GM23338 (cell line): Measurements from ENCODE around the gene DNAAF2.

Source experiments
- EZH2 ChIP-seq: fragments of 200-600 bp; sonication (generic); IDR thresholded peaks from one replicate; pipeline ENCODE4 v1.8.0; 2017; ENCODE audit warnings: antibody characterized with exemption, mild to moderate bottlenecking, low read depth; ENCODE audit not compliant: unreplicated experiment
- ZNF114 ChIP-seq: fragments of 250-450 bp; sonication (Bioruptor Pico); IDR thresholded peaks from 2 replicates; pipeline ENCODE4 v1.5.0; 2020; ENCODE audit warnings: mild to moderate bottlenecking, moderate library complexity
- TF ChIP-seq, protein P1 (sequence below), 2 experiments: fragments of 200-600 bp in 1 of 2; sonication (generic) in 1 of 2; conservative IDR thresholded peaks; 2 replicates each; pipeline versions ENCODE4 v1.5.1 to v1.6.1; 2016 to 2017; ENCODE audit warnings: antibody characterized with exemption in 2 of 2, low read depth in 2 of 2, mild to moderate bottlenecking in 2 of 2, moderate library complexity in 1 of 2
- TF ChIP-seq, protein P2 (sequence below): IDR thresholded peaks from 2 replicates; pipeline ENCODE4 v1.6.1; 2016; ENCODE audit warnings: antibody characterized with exemption

GRCh38 chr14:49636866-49637265 is 1.8 kb upstream of the DNAAF2 start:
- TF ChIP-seq EZH2 = no peak
- TF ChIP-seq, protein P1, sequence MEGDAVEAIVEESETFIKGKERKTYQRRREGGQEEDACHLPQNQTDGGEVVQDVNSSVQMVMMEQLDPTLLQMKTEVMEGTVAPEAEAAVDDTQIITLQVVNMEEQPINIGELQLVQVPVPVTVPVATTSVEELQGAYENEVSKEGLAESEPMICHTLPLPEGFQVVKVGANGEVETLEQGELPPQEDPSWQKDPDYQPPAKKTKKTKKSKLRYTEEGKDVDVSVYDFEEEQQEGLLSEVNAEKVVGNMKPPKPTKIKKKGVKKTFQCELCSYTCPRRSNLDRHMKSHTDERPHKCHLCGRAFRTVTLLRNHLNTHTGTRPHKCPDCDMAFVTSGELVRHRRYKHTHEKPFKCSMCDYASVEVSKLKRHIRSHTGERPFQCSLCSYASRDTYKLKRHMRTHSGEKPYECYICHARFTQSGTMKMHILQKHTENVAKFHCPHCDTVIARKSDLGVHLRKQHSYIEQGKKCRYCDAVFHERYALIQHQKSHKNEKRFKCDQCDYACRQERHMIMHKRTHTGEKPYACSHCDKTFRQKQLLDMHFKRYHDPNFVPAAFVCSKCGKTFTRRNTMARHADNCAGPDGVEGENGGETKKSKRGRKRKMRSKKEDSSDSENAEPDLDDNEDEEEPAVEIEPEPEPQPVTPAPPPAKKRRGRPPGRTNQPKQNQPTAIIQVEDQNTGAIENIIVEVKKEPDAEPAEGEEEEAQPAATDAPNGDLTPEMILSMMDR (conservative IDR thresholded peaks at IDR 0.05; ENCODE audit: low read depth in 2 of 2) = no peak
- TF ChIP-seq ZNF114 = no peak
- TF ChIP-seq, protein P2, sequence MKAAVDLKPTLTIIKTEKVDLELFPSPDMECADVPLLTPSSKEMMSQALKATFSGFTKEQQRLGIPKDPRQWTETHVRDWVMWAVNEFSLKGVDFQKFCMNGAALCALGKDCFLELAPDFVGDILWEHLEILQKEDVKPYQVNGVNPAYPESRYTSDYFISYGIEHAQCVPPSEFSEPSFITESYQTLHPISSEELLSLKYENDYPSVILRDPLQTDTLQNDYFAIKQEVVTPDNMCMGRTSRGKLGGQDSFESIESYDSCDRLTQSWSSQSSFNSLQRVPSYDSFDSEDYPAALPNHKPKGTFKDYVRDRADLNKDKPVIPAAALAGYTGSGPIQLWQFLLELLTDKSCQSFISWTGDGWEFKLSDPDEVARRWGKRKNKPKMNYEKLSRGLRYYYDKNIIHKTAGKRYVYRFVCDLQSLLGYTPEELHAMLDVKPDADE = no peak
